ENCODE results near the gene GALNT16. TPM values are rescaled to one million over a fixed set of nuclear protein-coding genes. Genes with fewer than 3 reads are reported as not detected.
"Not testable (repeated sequence)": the region's sequence is repeated elsewhere in the genome, so short reads cannot be mapped to it uniquely, and the experiment has no call there.

The GALNT16 gene
- 101 TPM for total RNA-seq
- long read RNA-seq, full-length matches to known transcripts, result 345 of 486 reads
- long read RNA-seq, partial matches to known transcripts, result 84 of 486 reads
- long read RNA-seq, other reads (novel, unspliced or antisense), result 57 of 486 reads

GRCh38 chr14:69259527-69260189, at the start of gene GALNT16:
TSS of gene GALNT16 (plus strand) at chr14:69260158. CDS start at chr14:69260291, 133 bp downstream.
- ATAC-seq (ENCODE audit: poor library complexity) (peak; percentile 32), DNase-seq (peak; percentile 65)
- intact Hi-C loops (cut with DNase I), result no loop called here

- DNase-seq (no peak), ATAC-seq (ENCODE audit: poor library complexity) (no peak)
- intact Hi-C loops (cut with DNase I), result no loop called here
Observed at GRCh38 chr14:69214393-69214792, 45.6 kb upstream of the GALNT16 start.

- DNase-seq; ATAC-seq (ENCODE audit: poor library complexity); intact Hi-C loops (cut with DNase I): not testable (repeated sequence)
Observed at GRCh38 chr14:69217663-69218062, 42.3 kb upstream of the GALNT16 start.

GRCh38 chr14:69224946-69225345, 35.0 kb upstream of the GALNT16 start:
- DNase-seq (no peak), ATAC-seq (ENCODE audit: poor library complexity) (peak; percentile 12)
- intact Hi-C loops (cut with DNase I), result no loop called here

- ATAC-seq (ENCODE audit: poor library complexity) (peak; percentile 81), DNase-seq (no peak)
- intact Hi-C loops (cut with DNase I), result no loop called here
Observed at GRCh38 chr14:69226178-69226577, 33.8 kb upstream of the GALNT16 start.

- ATAC-seq (ENCODE audit: poor library complexity), result peak; percentile 18
- intact Hi-C loops (cut with DNase I), result no loop called here
- no peak for DNase-seq
Observed at GRCh38 chr14:69226736-69227135, 33.2 kb upstream of the GALNT16 start.

GRCh38 chr14:69231486-69231885, 28.5 kb upstream of the GALNT16 start:
- peak; percentile 76 for ATAC-seq (ENCODE audit: poor library complexity)
- DNase-seq, result no peak
- intact Hi-C loops (cut with DNase I), result loop anchor here (10.0 kb wide), 1 partner anchor 97 kb away; no protein-coding TSS in a partner anchor

- intact Hi-C loops (cut with DNase I), result loop anchor here (10.0 kb wide), 1 partner anchor 98 kb away; no protein-coding TSS in a partner anchor
- no peak for ATAC-seq (ENCODE audit: poor library complexity)
- DNase-seq, result no peak
Observed at GRCh38 chr14:69232388-69232787, 27.6 kb upstream of the GALNT16 start.

GRCh38 chr14:69234106-69234505, 25.9 kb upstream of the GALNT16 start:
- ATAC-seq (ENCODE audit: poor library complexity) (no peak), DNase-seq (no peak)
- intact Hi-C loops (cut with DNase I), result loop anchor here (10.0 kb wide), 1 partner anchor 99 kb away; no protein-coding TSS in a partner anchor

- intact Hi-C loops (cut with DNase I), result loop anchor here (10.0 kb wide), 1 partner anchor 101 kb away; no protein-coding TSS in a partner anchor
- ATAC-seq (ENCODE audit: poor library complexity), result no peak
- DNase-seq, result no peak
Observed at GRCh38 chr14:69235708-69236107, 24.2 kb upstream of the GALNT16 start.

- intact Hi-C loops (cut with DNase I), result loop anchor here (10.0 kb wide), 1 partner anchor 102 kb away; no protein-coding TSS in a partner anchor
- DNase-seq (no peak), ATAC-seq (ENCODE audit: poor library complexity) (no peak)
Observed at GRCh38 chr14:69237142-69237541, 22.8 kb upstream of the GALNT16 start.

GRCh38 chr14:69237584-69237983, 22.4 kb upstream of the GALNT16 start:
- intact Hi-C loops (cut with DNase I), result loop anchor here (10.0 kb wide), 1 partner anchor 103 kb away; no protein-coding TSS in a partner anchor
- ATAC-seq (ENCODE audit: poor library complexity), result no peak
- no peak for DNase-seq

- no peak for DNase-seq
- no peak for ATAC-seq (ENCODE audit: poor library complexity)
- intact Hi-C loops (cut with DNase I), result loop anchor here (10.0 kb wide), 1 partner anchor 104 kb away; no protein-coding TSS in a partner anchor
Observed at GRCh38 chr14:69238883-69239282, 21.1 kb upstream of the GALNT16 start.

GRCh38 chr14:69240527-69241173, 19.3 kb upstream of the GALNT16 start:
- intact Hi-C loops (cut with DNase I), result loop anchor here (2.0 to 5.0 kb wide), 2 partner anchors 122 to 220 kb away; no protein-coding TSS in a partner anchor
- no peak for DNase-seq
- peak; percentile 77 for ATAC-seq (ENCODE audit: poor library complexity)

GRCh38 chr14:69241577-69241976, 18.4 kb upstream of the GALNT16 start:
- no peak for DNase-seq
- no peak for ATAC-seq (ENCODE audit: poor library complexity)
- intact Hi-C loops (cut with DNase I), result loop anchor here (2.0 to 5.0 kb wide), 2 partner anchors 121 to 219 kb away; no protein-coding TSS in a partner anchor

GRCh38 chr14:69242311-69243224, 17.4 kb upstream of the GALNT16 start:
- peak; percentile 74 for ATAC-seq (ENCODE audit: poor library complexity)
- intact Hi-C loops (cut with DNase I), result loop anchor here (5.0 kb wide), 1 partner anchor 120 kb away; no protein-coding TSS in a partner anchor
- DNase-seq, result no peak

- ATAC-seq (ENCODE audit: poor library complexity) (no peak), DNase-seq (no peak)
- intact Hi-C loops (cut with DNase I), result loop anchor here (5.0 kb wide), 1 partner anchor 117 kb away; no protein-coding TSS in a partner anchor
Observed at GRCh38 chr14:69244946-69245345, 15.0 kb upstream of the GALNT16 start.

GRCh38 chr14:69246331-69246730, 13.6 kb upstream of the GALNT16 start:
- DNase-seq, result no peak
- intact Hi-C loops (cut with DNase I), result no loop called here
- ATAC-seq (ENCODE audit: poor library complexity), result no peak

Data from Right ventricle myocardium superior (tissue), 1 donor.